WERI-Rb-1 (cell line): ENCODE data around the gene RGL3.

ENCODE experiments used
- DNase-seq: peaks from one replicate; pipeline ENCODE4 v3.0.0-alpha.2; 2020
- H3K27ac ChIP-seq: fragments of 250-450 bp; sonication (Bioruptor Pico); 2 replicates; pipeline ENCODE4 v1.5.1; 2020; ENCODE audit warnings: mild to moderate bottlenecking, moderate library complexity
- H3K27me3 ChIP-seq: fragments of 250-450 bp; sonication (Bioruptor Pico); 2 replicates; pipeline ENCODE4 v1.5.1; 2021; ENCODE audit warnings: mild to moderate bottlenecking, low read depth, moderate library complexity; ENCODE audit not compliant: insufficient read depth, severe bottlenecking
- H3K36me3 ChIP-seq: fragments of 250-450 bp; sonication (Bioruptor Pico); 2 replicates; pipeline ENCODE4 v1.5.1; 2020; ENCODE audit warnings: mild to moderate bottlenecking, moderate library complexity
- H3K4me3 ChIP-seq: 2 replicates; pipeline ENCODE4 v1.5.1; 2011; ENCODE audit warnings: low read depth, mild to moderate bottlenecking, control low read depth, low read length
- H3K9me3 ChIP-seq: fragments of 250-450 bp; sonication (Bioruptor Pico); 2 replicates; pipeline ENCODE4 v1.5.1; 2021; ENCODE audit warnings: mild to moderate bottlenecking, moderate library complexity; ENCODE audit not compliant: severe bottlenecking
- TF ChIP-seq, protein P1 (sequence below): IDR thresholded peaks from 2 replicates; pipeline ENCODE4 v1.5.1; 2011; ENCODE audit warnings: low read depth, mild to moderate bottlenecking, control low read depth, inconsistent platforms, low read length

The RGL3 gene

DNA sequence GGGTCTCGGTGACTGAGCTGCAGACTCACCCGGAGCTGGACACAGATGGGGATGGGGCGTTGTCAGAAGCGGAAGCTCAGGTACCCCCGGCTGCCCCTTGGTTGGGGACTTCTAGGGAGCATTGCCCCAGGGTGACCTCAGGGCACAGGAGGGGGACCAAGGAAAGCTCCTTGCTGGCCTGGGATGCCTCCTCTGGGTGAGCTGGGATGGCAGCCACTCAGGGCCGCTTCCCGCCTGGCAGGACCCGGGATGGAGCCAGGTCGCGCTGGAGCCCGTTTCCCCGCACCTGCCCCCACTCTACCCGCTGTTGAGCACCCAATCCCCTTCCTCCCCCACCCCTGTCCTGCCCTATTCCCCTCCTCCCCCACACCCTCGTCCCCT lies 27.1 kb upstream of the RGL3 start:
- H3K4me3 ChIP-seq: no peak overlapping the region
- TF ChIP-seq, protein P1, sequence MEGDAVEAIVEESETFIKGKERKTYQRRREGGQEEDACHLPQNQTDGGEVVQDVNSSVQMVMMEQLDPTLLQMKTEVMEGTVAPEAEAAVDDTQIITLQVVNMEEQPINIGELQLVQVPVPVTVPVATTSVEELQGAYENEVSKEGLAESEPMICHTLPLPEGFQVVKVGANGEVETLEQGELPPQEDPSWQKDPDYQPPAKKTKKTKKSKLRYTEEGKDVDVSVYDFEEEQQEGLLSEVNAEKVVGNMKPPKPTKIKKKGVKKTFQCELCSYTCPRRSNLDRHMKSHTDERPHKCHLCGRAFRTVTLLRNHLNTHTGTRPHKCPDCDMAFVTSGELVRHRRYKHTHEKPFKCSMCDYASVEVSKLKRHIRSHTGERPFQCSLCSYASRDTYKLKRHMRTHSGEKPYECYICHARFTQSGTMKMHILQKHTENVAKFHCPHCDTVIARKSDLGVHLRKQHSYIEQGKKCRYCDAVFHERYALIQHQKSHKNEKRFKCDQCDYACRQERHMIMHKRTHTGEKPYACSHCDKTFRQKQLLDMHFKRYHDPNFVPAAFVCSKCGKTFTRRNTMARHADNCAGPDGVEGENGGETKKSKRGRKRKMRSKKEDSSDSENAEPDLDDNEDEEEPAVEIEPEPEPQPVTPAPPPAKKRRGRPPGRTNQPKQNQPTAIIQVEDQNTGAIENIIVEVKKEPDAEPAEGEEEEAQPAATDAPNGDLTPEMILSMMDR: no peak
- H3K36me3 ChIP-seq: peaks cover 76% of the 10 kb centered on the region
- no peaks in the 10 kb centered on the region for H3K27me3 ChIP-seq
- no peaks in the 10 kb centered on the region for H3K9me3 ChIP-seq
- peak overlapping the region; percentile 21; the same call in 1 of the 2 replicates for H3K27ac ChIP-seq
- DNase-seq: no peak

DNA sequence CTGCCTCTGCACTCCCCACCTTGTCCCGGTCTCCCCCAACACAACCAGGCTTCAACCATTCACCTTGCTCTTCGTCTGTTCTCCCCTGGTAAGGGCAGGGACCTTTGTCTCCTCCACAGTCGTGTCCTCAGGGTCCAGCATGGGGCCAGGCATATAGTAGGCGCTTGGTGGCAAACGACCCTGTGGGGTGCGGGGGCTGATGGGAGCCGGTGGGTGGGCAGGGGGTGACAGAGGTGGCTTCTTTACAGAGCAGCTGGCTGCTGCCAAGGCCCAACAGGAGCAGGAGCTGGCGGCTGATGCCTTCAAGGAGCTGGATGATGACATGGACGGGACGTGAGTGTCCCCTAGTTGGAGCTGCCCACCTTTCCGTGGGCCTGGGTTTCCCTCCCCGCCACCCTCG lies 26.0 kb upstream of the RGL3 start:
- no peak for DNase-seq
- TF ChIP-seq, protein P1: no peak
- Histone ChIP-seq H3K27me3 (no peaks in the 10 kb centered on the region), H3K27ac (no peak overlapping the region), H3K4me3 (no peak overlapping the region), H3K9me3 (no peaks in the 10 kb centered on the region), H3K36me3 (peaks cover 82% of the 10 kb centered on the region)

GRCh38 chr19:11444059-11444458 lies 24.9 kb upstream of the RGL3 start:
- TF ChIP-seq, protein P1: no peak
- Histone ChIP-seq H3K4me3 (no peak overlapping the region), H3K27ac (peak overlapping the region; percentile 24), H3K9me3 (no peaks in the 10 kb centered on the region), H3K27me3 (no peaks in the 10 kb centered on the region), H3K36me3 (peaks cover 72% of the 10 kb centered on the region)
- DNase-seq: no peak

GRCh38 chr19:11437955-11438354 lies 18.8 kb upstream of the RGL3 start:
- Histone ChIP-seq H3K36me3 (peaks cover 61% of the 10 kb centered on the region), H3K4me3 (no peak overlapping the region), H3K9me3 (no peaks in the 10 kb centered on the region), H3K27ac (no peak overlapping the region), H3K27me3 (no peaks in the 10 kb centered on the region)
- no peak for DNase-seq
- TF ChIP-seq, protein P1: no peak

- H3K9me3 ChIP-seq: no peaks in the 10 kb centered on the region
- peak overlapping the region; percentile 86 for H3K27ac ChIP-seq
- H3K36me3 ChIP-seq: peaks cover 40% of the 10 kb centered on the region
- no peaks in the 10 kb centered on the region for H3K27me3 ChIP-seq
- DNase-seq: no peak
- TF ChIP-seq, protein P1: no peak
- H3K4me3 ChIP-seq: peak overlapping the region; percentile 59
These were observed 16.8 kb upstream of the RGL3 start for GRCh38 chr19:11435833-11436313.
